A549 (cell line): ENCODE results near the gene TCF7L1. TPM values are rescaled to one million over a fixed set of nuclear protein-coding genes. Genes with fewer than 3 reads are reported as not detected.

ENCODE experiments used
- ATAC-seq, 2 experiments: fragments of 200-7000 bp in 1 of 2; fragments of >200 bp in 1 of 2; cut with Nextera tagmentation in 1 of 2; cut with Tn5 transposase in 1 of 2; 3 replicates each; pipeline versions ENCODE4 v1.8.0 to v1.9.1; 2018 to 2020; ENCODE audit warnings: mild to moderate bottlenecking in 1 of 2, moderate library complexity in 1 of 2
- CTCF ChIA-PET: fragments of 300-600 bp; sonication (Branson Sonifier 250); formaldehyde crosslinking; extraction: SDS; loops from one replicate; lab custom pipeline; 2021; ENCODE audit warnings: antibody characterized with exemption, inconsistent platforms; lab: Yijun Ruan, JAX
- POLR2A ChIA-PET: fragments of 350-600 bp; formaldehyde crosslinking; extraction: SDS; loops from one replicate; lab custom pipeline; 2021; ENCODE audit warnings: antibody characterized with exemption, inconsistent platforms; lab: Yijun Ruan, JAX
- DNase-seq, 2 experiments: peaks; one replicate each; pipeline versions ENCODE4 v3.0.0 to v3.0.0-alpha.2; 2011 to 2016; ENCODE audit warnings: low read depth in 1 of 2, low spot score in 1 of 2
- FAIRE-seq: peaks from 2 replicates; lab custom pipeline; 2011; peaks lifted over from hg19 to GRCh38; lab: Jason Lieb, UNC
- H3K27ac ChIP-seq, 2 experiments: fragments of >200 bp; sonication (Bioruptor Twin); formaldehyde crosslinking; 3 replicates each; pipeline ENCODE4 v1.5.1; 2016 to 2017
- H3K4me1 ChIP-seq: fragments of >200 bp; sonication (Bioruptor Twin); formaldehyde crosslinking; 3 replicates; pipeline ENCODE4 v1.6.1; 2016
- H3K4me2 ChIP-seq: fragments of >200 bp; sonication (Bioruptor Twin); formaldehyde crosslinking; 3 replicates; pipeline ENCODE4 v1.6.1; 2016
- H3K4me3 ChIP-seq: fragments of >200 bp; sonication (Bioruptor Twin); formaldehyde crosslinking; 3 replicates; pipeline ENCODE4 v1.5.1; 2016
- H3K9me3 ChIP-seq: fragments of >200 bp; sonication (Bioruptor Twin); formaldehyde crosslinking; 3 replicates; pipeline ENCODE4 v1.6.1; 2016
- CEBPB ChIP-seq, 2 experiments: fragments of >200 bp in 1 of 2; sonication (Bioruptor Twin) in 1 of 2; formaldehyde crosslinking in 1 of 2; IDR thresholded peaks; 2 replicates each; pipeline ENCODE4 v1.6.1; 2012 to 2016
- CTCF ChIP-seq: fragments of >200 bp; sonication (Bioruptor Twin); formaldehyde crosslinking; IDR thresholded peaks from 3 replicates; pipeline ENCODE4 v1.5.1; 2016
- E2F6 ChIP-seq: IDR thresholded peaks from 2 replicates; pipeline ENCODE4 v1.6.1; 2012; ENCODE audit warnings: low read depth, borderline replicate concordance
- EHF ChIP-seq: fragments of 250-450 bp; sonication (Bioruptor Pico); IDR thresholded peaks from 2 replicates; pipeline ENCODE4 v1.5.0; 2020; ENCODE audit warnings: mild to moderate bottlenecking
- ELK1 ChIP-seq: fragments of 150-350 bp; IDR thresholded peaks from 2 replicates; pipeline ENCODE4 v1.6.1; 2014; ENCODE audit warnings: low read depth, mild to moderate bottlenecking, low read length
- GATA3 ChIP-seq: IDR thresholded peaks from 2 replicates; pipeline ENCODE4 v1.6.1; 2012; ENCODE audit warnings: borderline replicate concordance
- HDAC2 ChIP-seq: fragments of 200-600 bp; sonication (generic); IDR thresholded peaks from 2 replicates; pipeline ENCODE4 v1.6.1; 2016
- HMGXB4 ChIP-seq: fragments of 250-450 bp; sonication (Bioruptor Pico); IDR thresholded peaks from 2 replicates; pipeline ENCODE4 v1.5.0; 2021; ENCODE audit warnings: mild to moderate bottlenecking, moderate library complexity, borderline replicate concordance
- HOXB5 ChIP-seq: fragments of 250-450 bp; sonication (Bioruptor Pico); IDR thresholded peaks from 2 replicates; pipeline ENCODE4 v1.5.0; 2020; ENCODE audit warnings: mild to moderate bottlenecking, moderate library complexity
- JUNB ChIP-seq: fragments of >200 bp; sonication (Bioruptor Twin); formaldehyde crosslinking; IDR thresholded peaks from 2 replicates; pipeline ENCODE4 v1.6.1; 2016
- MAFK ChIP-seq: fragments of 450-650 bp; IDR thresholded peaks from 2 replicates; pipeline ENCODE4 v1.6.1; 2014; ENCODE audit not compliant: partially characterized antibody
- NR3C1 ChIP-seq: fragments of >200 bp; sonication (Bioruptor Twin); formaldehyde crosslinking; IDR thresholded peaks from 3 replicates; pipeline ENCODE4 v1.6.1; 2017
- POLR2A ChIP-seq: IDR thresholded peaks from 2 replicates; pipeline ENCODE4 v1.6.1; 2012; ENCODE audit warnings: mild to moderate bottlenecking, low read length
- RAD21 ChIP-seq, 2 experiments: fragments of >200 bp in 1 of 2; sonication (Bioruptor Twin) in 1 of 2; formaldehyde crosslinking in 1 of 2; IDR thresholded peaks in 1 of 2; conservative IDR thresholded peaks in 1 of 2; 2 replicates in 1 of 2; 3 replicates in 1 of 2; pipeline ENCODE4 v1.6.1; 2012 to 2018; ENCODE audit warnings: inconsistent platforms in 1 of 2
- RARB ChIP-seq: fragments of 250-450 bp; sonication (Bioruptor Pico); IDR thresholded peaks from 2 replicates; pipeline ENCODE4 v1.8.0; 2021; ENCODE audit warnings: mild to moderate bottlenecking, moderate library complexity
- SMC3 ChIP-seq: fragments of >200 bp; sonication (Bioruptor Twin); formaldehyde crosslinking; IDR thresholded peaks from 3 replicates; pipeline ENCODE4 v1.6.1; 2018; ENCODE audit warnings: inconsistent platforms
- USF2 ChIP-seq: fragments of 450-650 bp; IDR thresholded peaks from 2 replicates; pipeline ENCODE4 v1.6.1; 2014; ENCODE audit warnings: antibody characterized with exemption
- ZFP36 ChIP-seq: fragments of 450-650 bp; IDR thresholded peaks from 2 replicates; pipeline ENCODE4 v1.6.1; 2014; ENCODE audit warnings: borderline replicate concordance; ENCODE audit not compliant: partially characterized antibody
- ZNF302 ChIP-seq: fragments of 250-450 bp; sonication (Bioruptor Pico); IDR thresholded peaks from 2 replicates; pipeline ENCODE4 v1.9.0; 2021; ENCODE audit warnings: inconsistent platforms, mild to moderate bottlenecking, moderate library complexity
- WGBS: methylation state at CpG from one replicate; pipeline ENCODE4 v1.1.6; 2017; ENCODE audit errors: missing lambda C conversion rate; 5-methylcytosine and 5-hydroxymethylcytosine counted together
- polyA plus RNA-seq, 4 experiments: library from polyadenylated mRNA; depleted of rRNA in 3 of 4; stranded (reverse); fragments of >200 nt; fragmentation: RNase III in 1 of 4; extraction: RNeasy Plus Mini Kit Qiagen cat#74134 plus additional on column Dnase treatment in 1 of 4; gene quantifications; 2 replicates in 3 of 4; 3 replicates in 1 of 4; pipeline ENCODE4 v1.2.3, GENCODE V29; 2011 to 2017

Gene TCF7L1
- polyA plus RNA-seq, 2 of the 4 experiments (the other 2 are of a cell fraction), result 0.68 to 4.4 TPM

- Histone ChIP-seq H3K9me3 (no peaks in the 10 kb centered on the region), H3K27ac (no peak overlapping the region), H3K4me3 (no peak overlapping the region), H3K4me2 (no peak overlapping the region), H3K4me1 (no peaks in the 10 kb centered on the region)
- TF ChIP-seq MAFK, result peak; percentile 98
- no peak for TF ChIP-seq ZFP36
- no peak for TF ChIP-seq RARB (CRISPR knock-in tag)
- no peak for ATAC-seq
- FAIRE-seq, result no peak
- ChIA-PET CTCF (interaction anchor here (0.6 to 3.3 kb wide), 2 partner anchors 24 to 106 kb away, joined by 3 to 15 read pairs; no protein-coding TSS in a partner anchor), POLR2A (no interaction called here)
- 73% methylated on average over 3 of the region's 3 CpGs for WGBS
- no peak for DNase-seq
Measured at GRCh38 chr2:85179541-85179940, 46.3 kb downstream of the TCF7L1 start.

- DNase-seq (no peak), FAIRE-seq (no peak), ATAC-seq (no peak)
- CTCF ChIA-PET, result interaction anchor here (1.0 to 3.3 kb wide), 3 partner anchors 16 to 105 kb away, joined by 3 to 15 read pairs (median 4); no protein-coding TSS in a partner anchor
- Histone ChIP-seq H3K4me1 (no peaks in the 10 kb centered on the region), H3K4me2 (no peak overlapping the region), H3K4me3 (no peak overlapping the region), H3K9me3 (no peaks in the 10 kb centered on the region), H3K27ac (no peak overlapping the region)
- POLR2A ChIA-PET, result no interaction called here
- TF ChIP-seq HOXB5 (no peak), GATA3 (no peak), SMC3 (no peak), JUNB (no peak), CEBPB (IDR thresholded peaks at IDR 0.05) (no peak), E2F6 (no peak), RAD21 (conservative IDR thresholded peaks at IDR 0.05 in 1 of 2, IDR thresholded peaks at IDR 0.05 in 1 of 2) (no peak), HDAC2 (no peak), CTCF (no peak), POLR2A (no peak), ZNF302 (CRISPR knock-in tag) (no peak), EHF (CRISPR knock-in tag) (no peak), USF2 (no peak), NR3C1 (no peak), HMGXB4 (CRISPR knock-in tag) (no peak), ELK1 (no peak), ZFP36 (no peak)
- 88% methylated on average over 12 of the region's 12 CpGs for WGBS
Measured at GRCh38 chr2:85180322-85181133, 47.3 kb downstream of the TCF7L1 start.
